GM19395 (cell line): Measurements from ENCODE around the gene CHMP1B.

Source experiments
- ATAC-seq: cut with Tn5 transposase; IDR thresholded peaks from one replicate; pipeline ENCODE4 v1.9.1; 2021; ENCODE audit warnings: mild to moderate bottlenecking, moderate library complexity; ENCODE audit not compliant: unreplicated experiment

CHMP1B gene, protein sequence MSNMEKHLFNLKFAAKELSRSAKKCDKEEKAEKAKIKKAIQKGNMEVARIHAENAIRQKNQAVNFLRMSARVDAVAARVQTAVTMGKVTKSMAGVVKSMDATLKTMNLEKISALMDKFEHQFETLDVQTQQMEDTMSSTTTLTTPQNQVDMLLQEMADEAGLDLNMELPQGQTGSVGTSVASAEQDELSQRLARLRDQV

GRCh38 chr18:11851146-11851805, at the start of gene CHMP1B:
Gene CHMP1B, plus strand, starts transcription at chr18:11851413. Its CDS starts 99 bp downstream, at chr18:11851512.
- ATAC-seq = peak; percentile 92

GRCh38 chr18:11801573-11801972, 49.6 kb upstream of the CHMP1B start:
- ATAC-seq = no peak

DNA sequence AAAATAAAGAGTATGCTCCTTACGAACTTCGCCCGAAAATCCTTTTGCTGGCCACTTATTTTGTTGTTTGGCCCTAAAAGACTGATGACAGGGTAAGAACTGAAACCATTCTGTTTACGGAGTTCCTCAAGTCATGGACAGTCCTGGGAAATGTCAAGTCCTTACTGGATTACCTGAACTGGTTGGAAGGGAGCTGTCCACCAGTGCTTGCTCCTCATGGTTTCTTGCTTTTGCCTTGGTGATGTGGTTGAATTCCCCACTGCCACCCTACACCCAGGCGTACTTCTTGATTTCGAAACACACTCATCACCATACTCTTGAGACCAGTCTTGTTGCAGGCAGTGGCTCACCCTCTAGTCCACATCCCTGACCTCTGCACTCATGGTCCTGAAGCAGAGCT, 49.1 kb upstream of the CHMP1B start:
- no peak for ATAC-seq

DNA sequence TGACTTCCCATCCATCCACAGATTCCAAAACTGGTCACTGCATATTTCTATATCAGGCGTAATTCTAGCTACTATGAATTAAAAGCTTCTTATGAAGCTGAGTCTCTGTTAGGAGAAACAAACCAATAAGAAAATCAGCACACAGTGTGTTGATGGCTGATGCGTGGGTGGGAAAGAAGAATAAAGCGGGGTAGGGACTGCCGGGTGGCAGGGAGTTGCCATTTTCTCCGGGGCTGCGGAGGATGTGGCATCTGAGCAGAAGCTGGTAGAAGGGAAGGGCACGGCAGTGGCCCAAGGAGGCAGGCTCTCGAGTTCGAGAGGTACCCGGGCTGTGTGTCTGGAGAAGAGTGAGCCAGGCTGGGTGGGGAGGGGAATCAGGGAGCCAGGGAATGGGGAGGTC, 48.6 kb upstream of the CHMP1B start:
- ATAC-seq = no peak

DNA sequence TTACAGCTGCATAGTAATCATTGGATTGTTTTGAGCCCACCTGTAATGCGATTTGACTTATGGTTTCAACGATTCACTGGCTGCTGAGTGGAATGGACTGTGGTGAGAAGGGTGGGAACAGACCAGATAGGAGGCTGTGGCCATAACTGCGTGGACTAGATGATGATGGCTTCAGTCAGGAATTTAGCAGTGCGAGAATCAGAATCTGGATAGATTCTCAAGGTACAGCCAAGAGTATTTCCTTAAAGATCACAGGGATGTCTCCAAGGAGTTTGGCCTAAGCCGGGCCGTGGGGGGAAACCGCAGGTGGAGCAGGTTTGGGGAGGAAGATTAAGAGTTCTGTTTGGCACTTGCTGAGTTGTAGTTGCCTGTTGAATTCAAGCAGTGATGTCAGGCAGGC, 44.0 kb upstream of the CHMP1B start:
- ATAC-seq = no peak

DNA sequence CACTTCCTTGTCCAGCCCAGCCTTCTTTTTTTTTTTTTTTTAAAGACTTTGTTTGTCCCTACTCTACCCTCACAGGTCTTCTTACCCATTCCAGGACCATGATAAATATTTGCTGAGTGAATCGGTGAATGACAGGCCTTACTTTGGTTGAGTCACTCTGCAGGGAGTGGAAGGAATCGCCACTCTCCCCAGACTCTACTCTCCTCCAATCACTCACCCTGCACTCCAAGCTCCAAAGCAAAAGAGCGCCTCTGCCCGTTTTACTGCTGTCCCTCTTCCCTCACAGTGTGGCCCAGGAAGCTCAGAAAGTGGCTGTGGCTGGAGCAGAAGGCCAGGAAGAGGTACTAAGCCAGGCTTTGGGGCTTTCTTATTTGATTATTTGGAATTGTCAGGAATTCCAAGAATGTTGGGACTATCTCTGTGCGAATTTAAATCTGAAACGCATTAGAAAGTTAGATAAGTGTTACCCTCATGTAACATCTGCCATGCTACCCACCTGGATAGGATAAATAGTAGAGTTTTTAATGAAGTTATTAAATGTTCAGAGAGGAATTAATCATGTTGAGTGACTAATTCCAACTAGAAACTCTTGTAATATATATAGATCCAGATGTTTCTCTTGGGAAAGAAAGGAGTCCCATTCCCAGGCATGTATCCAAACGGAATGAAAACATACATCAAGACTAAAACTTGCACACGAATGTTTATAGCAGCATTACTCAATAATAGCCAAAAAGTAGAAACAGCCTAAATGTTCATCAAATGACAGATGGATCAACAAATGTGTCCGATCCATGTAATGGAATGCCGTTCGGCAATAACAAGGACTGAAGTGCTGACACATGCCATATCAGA, 43.0 kb upstream of the CHMP1B start:
- ATAC-seq = no peak

DNA sequence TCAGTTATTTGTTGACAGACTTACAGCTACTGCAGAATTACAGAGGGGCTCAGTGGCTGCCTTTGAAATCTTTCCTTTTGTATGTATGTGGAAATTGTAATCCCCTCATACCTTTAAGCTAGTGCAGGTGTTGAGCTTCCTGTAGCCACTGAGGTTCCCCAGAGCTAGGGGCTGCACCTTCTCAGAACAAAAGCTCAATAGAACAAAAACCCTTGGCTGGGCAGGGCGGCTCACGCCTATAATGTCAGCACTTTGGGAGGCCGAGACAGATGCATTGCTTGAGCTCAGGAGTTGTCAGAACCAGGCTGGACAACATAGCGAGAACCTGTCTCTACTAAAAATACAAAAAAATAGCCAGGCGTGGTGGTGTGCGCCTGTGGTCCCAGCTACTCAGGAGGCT, 41.3 kb upstream of the CHMP1B start:
- no peak for ATAC-seq

DNA sequence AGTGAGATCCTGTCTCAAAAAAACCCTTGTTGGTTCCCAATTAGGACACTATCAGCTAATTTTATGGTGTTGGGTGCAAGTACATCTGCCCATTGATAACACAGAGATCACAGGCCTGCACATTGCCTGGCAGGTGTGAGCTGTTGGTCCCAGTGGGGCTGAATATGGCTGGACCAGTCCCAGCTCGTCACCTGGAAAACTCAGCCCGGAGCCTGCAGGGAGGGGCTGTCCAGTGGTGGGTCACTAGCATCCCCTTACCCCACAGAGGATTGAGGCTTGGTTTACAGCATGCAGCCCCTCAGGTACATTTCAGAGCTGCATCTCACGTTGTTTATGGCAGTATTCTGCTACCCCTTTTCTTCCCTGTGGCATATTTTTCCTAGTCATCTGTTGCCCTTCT, 40.8 kb upstream of the CHMP1B start:
- ATAC-seq = no peak

DNA sequence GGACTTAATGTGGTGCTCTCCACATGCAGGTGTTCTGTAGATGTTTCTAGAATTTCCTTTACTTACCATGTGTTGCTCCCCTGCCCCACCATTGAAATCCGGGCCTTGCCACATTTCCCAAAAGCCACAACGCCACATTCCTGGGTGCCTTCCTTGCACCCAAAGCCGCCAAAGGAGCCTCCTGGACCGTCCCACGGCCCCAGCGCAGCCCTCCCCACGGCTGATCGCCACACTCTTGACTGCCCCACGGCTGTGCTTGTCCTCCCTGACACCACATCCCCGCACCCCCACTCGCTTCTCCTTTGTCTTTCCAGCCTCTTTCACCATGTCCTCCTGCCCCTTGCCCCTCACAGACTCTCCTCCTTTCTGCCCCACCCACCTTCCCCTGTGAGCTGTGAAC, 40.2 kb upstream of the CHMP1B start:
- ATAC-seq = no peak

GRCh38 chr18:11817229-11817628, 34.0 kb upstream of the CHMP1B start:
- ATAC-seq = no peak

GRCh38 chr18:11818486-11819203, 32.6 kb upstream of the CHMP1B start:
- ATAC-seq = no peak

DNA sequence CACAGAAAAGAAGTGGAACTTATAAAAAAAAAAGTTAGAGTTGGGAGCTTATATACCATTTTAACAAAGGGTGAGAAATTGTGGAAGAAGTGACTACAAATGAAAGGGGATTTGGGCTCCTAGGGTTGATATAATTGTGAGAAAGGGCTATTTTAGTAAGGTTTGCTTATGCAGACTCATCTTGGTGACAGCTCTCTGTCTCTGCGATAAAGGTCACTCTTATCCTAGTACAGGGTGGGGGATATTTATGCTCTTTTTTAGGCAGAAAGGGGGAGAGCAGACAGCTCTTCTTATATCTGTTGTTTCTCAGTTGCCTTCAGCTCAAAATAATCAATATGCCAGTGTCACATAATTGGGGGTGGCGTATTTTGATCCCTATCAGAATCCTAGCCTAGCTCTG, 31.3 kb upstream of the CHMP1B start:
- ATAC-seq = no peak

DNA sequence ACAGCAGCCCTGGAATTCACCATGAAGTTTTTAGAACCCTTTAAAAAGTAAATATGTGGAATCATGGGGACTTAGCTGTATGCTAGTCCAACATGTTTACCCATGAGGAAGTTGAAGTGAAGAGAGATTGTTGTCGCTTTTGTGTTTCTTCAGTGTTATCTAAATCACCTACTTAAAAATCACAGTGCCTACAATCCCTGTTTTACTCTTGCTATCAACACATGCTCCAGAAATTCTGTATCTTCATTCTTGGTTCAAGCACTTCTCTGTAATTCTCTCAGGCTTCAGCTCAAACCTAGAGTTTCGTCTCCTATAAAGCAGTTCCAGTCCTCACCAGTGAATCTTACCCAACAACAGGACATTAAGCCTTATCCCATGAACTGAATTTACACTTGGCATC, 30.5 kb upstream of the CHMP1B start:
- no peak for ATAC-seq

- no peak for ATAC-seq
Measured at GRCh38 chr18:11821208-11821607, 30.0 kb upstream of the CHMP1B start.

DNA sequence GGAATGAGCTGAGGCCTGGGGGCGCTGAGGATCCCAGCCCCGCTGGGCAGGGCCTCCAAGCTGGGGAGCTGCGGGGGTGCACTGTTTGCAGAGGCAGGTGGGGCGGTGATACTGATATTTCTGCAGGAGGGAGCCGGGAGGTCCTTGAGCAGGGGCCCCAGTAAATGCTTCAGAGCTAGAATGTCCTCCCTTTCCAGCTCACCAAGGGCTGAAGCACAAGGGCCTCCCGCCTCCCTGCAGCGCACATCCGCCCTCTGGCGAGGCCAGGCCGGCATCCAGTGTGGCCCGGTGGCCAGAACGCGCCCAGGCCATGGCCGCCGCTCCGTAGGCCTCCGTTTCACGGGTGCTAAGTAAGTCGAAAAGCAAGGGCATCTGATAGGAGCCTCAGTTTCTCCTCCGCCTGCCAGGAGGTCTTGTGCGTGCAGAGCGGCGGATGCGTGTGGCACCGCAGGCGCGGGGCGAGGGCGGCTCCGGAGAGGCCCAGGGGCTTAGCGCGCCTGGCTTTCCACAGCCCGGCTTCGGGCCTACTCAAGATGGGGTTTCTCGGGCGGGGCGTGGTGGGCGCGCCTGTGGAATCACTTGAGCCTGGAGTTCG, 29.5 kb upstream of the CHMP1B start:
- no peak for ATAC-seq

GRCh38 chr18:11823545-11823944, 27.7 kb upstream of the CHMP1B start:
- no peak for ATAC-seq

DNA sequence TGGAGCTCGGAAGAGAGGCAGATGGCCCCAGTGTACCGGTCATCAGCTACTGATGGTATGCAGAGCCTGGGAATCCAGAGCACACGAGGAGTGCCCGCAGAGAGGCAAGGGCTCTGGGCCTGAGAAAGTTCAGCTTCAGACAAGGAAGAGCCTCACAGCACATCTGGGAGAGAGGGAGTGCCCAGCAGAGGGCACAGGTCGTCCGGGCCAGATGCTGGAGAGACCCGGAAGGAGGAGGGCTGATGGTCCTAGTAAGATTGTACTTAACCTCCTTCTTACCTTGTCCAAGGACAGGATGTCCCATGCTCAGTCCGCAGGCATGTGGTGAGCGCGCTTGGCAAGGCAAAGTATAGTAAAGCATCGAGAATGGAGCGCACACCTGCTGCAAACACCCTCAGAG, 24.4 kb upstream of the CHMP1B start:
- ATAC-seq = no peak

- ATAC-seq = no peak
Measured at GRCh38 chr18:11828786-11829432, 22.3 kb upstream of the CHMP1B start.

- ATAC-seq = no peak
Measured at GRCh38 chr18:11830585-11830984, 20.6 kb upstream of the CHMP1B start.

DNA sequence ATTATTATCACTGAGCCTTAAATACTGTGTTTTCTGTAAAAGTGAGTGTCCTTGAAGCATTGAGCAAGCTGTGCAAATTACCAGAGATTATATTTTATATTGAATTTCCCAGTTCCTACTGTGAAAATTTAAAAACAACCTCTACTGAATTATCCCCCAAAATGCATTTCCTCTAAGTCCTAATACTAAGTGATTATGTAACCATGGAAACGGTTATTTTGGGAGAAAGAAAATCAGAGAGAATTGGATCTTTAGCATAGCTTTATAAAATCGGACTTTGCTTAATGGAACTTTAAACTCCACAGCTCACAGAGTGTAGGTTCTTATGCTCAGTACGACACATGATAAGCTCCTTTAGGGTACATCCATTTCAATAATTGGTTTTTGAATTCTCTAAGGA, 19.3 kb upstream of the CHMP1B start:
- no peak for ATAC-seq
